HG02884 (cell line): ENCODE measurements around the gene DHH.

Experiments used
- ATAC-seq: cut with Tn5 transposase; IDR thresholded peaks from one replicate; pipeline ENCODE4 v1.9.1; 2021; ENCODE audit warnings: mild to moderate bottlenecking, moderate library complexity; ENCODE audit not compliant: unreplicated experiment

Gene DHH

DNA sequence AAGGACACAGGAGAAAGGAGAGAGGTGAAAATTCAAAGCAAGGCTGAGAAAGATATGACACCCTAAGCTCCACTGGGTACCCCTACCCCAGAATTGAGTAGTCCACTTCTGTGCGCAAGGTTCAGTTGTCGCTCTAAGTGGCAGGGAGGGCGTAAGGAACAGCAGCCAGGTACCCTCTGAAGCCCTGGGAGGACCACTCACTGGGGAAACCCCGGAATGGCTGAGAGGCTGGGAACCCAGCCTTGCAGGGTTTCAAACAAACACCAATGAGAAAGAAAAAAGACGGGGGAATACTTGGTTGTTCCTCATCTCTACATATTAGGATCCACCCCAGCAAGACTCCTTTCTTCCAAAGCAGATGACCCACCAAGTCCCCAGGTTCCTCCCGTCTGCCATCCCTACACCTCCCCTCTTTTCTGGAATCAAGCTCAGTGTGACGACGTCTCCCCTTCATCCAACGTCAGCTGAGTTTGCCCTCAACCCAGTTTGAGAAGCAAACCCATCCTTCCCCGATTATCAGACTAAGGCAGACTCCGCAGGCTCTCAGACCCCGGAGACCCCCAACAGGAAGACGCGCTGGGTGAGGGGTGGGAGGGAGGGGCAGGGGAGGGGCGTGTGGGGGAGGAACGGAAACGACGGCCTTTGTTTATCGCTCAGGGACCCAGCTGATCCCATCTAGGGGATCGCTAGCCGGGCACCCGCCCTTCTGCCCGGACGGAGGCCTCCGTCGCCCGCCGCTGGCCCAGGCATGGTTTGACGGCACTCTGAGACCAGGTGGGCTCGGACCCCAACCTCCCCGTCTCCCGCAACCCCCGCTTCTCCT, 15.3 kb upstream of the DHH start:
- no peak for ATAC-seq

DNA sequence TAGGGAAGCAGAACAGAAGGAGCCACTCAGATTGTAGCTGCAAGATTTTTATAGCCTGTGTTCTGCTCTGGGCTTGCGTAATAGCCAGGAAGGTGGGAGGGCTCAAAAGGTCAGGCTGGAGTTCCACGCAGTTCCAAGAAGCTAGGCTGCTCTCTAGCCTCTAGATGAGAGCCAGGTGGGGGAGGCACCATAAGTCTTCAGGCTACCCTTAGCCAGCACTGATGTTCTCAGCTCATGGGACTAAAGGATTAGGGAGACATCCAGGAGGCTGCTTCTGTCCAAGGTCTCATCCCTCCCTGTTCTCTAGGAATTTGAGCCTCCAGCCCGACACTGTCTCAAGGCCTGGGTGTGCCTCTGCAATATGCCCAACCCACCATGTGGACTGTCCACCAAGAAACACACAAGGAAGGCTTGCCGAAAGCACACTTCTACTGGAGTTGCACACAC, 14.4 kb upstream of the DHH start:
- no peak for ATAC-seq

DNA sequence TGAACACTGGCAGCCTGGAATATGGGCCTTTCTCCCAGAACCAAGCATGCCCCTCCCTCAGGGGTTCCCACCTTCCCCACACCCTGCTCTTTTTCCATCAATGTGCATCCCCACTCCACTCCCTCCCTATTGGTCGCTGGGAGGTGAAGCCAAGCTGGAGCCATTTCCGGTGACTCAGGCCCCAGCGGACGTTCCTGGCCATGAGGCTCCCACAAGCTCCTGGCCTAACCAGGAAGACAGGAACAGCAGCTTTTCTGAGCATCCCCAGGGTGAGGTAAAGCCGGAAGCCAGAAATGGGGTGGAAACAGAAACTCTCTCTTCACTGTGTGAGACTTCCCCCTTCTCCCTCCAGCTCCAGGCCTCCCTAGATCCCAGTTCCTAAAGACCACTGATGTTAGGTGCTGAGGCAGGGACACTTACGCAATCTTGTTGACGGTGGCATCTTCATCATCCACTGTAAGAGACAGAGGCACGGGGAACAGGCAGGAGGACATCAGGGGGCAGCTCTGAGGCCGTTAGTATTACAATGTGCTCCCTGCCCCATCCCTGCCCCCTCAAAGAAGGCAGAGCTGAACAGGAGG, 11.0 kb upstream of the DHH start:
- no peak for ATAC-seq

DNA sequence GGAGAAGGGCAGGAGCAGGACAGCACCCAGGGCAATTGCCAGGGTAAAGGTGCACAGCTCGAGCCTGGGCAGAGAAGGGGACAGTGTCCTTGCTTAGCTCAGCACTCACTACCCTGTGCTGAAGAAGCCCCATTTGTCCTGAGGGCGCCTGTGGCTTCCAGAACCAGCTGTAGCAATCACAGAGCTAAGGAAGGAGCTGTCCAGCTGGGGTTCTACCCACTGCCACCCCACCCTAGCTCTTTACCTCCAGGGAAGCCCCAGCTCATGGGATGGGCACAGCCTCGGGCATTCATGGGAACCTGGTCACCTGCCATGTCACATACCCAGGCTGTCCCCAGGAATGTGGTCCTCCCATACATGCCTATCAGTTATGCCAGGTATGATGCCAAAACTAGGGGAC, 10.2 kb upstream of the DHH start:
- no peak for ATAC-seq

DNA sequence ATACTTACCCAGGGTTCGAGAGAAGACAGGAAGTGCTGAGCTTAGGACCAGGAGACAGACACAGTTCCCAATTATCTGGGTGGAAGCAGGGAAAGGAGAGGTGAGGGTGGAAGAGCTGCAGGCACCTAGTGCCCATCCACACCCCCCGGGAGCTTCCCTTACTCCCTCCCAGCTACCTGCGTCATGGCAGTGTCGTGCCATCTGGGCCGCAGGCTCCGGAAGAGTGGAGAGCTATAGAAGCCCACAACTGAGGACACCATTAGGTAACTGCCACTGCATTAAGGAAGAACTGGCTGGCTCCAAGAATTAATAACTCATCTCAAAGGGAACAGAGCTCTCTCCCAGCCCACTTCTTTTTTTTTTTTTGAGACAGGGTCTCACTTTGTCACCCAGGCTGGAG, 5.8 kb upstream of the DHH start:
- no peak for ATAC-seq

DNA sequence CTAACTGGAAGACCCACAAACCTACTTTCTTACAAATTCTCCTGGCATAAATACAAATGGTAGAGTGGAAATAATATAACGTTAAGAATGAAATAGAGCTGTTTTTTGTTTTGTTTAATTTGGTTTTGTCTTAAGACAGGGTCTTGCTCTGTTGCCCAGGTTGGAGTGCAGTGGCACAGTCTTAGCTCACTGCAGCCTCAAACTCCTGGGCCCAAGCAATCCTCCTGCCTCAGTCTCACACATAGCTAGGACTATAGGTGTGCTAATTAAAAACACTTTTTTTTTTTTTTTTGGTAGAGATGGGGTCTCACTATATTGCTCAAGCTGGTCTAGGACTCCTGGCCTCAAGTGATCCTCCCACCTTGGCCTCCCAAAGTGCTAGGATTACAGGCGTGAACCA, 4.1 kb upstream of the DHH start:
- no peak for ATAC-seq

DNA sequence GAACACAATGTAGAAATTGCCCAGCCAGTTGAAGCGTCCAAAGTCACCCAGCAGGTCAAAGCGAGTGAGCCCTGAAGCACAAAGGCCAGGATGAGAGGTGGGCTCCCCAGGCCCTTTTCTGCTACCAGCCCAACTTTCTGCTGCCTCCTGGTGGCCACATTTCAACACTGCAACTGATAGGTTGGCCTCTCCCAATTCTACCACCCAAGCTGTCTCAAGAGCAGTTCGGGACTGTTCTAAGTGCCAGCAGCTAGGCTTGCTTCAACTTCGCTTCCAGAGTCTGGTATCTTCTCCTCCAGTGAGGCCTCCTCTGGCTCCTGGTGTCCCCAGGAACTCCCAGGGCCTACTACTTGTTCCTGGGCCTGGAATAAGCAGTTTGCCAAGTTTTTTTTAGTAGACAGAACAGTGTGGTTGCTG, 3.4 kb upstream of the DHH start:
- no peak for ATAC-seq

DNA sequence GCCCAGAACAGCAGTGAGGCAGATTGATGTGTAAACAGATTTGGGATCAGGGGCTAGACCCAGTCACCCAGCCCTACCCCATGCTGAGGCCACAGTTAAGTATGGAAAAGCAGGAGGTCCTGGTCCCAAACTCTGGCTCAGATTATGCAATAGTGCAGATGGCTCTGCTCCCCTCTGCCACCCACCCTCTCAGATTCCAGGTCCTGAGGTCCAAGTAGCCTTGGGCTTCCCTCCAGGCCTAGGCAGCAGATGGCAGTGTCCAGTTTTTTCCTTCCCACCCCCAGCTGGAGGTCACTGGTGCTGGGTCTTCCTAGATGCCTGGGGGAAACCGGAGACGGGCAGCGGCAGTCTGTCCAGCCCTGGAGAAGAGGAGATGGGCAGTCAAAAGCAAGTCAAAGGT, 2.8 kb upstream of the DHH start:
- no peak for ATAC-seq

DNA sequence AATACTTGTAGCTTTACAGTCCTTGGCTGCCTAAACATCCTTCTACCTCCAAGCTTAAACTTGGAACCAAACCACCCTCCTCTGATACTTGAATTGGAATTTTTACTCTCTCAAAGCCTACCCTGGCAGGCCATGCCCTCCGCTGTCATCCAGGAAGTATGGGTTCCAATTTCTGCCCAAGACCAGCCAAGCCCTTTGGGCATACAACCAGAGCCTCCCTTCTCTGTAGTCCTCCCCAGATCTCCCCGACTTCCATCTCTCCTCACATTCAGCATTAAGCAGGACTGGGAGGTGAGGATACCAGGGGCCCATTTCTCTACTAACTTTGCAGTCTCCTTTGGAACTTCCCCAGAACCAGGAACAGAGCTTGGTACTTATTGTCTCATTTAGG, 369 bp upstream of the DHH start:
- ATAC-seq = no peak

DNA sequence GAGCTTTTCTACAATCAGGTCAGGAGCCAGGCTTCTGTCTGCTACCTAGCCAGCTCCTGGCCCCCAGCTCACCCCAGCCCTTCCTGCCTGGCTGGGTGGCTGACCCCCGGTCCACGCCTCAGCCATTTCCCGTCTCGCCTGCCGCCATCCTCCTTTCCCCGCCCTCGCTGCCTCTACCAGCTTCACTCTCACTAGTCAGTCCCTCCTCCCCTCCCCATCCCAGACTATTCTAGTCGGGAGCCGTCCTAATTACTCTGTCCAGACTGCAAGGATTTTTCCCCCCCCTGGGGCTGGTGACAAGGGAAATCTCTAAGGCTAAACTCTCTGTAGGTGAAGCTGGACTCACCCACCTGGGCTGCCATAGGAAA, 825 bp downstream of the DHH start:
- ATAC-seq = no peak

DNA sequence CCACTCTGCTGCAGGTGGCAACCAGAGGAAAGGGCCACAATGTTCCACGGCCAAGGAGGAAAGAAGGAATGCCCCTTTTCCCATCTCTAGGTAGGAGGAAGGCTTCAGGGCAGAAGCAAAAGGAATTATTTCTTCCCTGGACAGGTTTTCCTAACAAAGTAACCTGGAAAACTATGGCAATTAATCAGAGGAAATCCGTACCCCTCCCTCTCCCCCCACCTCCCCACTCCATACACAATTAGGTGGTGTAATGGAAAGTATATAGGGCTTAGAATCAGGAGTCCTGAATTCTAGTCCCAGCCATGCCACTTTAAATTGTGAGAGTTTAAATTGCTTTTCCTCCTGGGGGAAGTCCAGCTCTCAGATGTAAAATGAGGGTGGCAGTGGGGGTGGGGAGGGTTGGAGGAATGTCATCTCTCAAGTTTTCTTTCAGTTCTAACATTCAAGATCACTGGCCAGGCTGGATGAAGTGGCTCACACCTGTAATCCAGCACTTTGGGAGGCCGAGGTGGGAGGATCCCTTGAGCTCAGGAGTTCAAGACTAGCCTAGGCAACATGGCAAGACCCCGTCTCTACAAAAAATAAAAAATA, 1.7 kb downstream of the DHH start:
- no peak for ATAC-seq

DNA sequence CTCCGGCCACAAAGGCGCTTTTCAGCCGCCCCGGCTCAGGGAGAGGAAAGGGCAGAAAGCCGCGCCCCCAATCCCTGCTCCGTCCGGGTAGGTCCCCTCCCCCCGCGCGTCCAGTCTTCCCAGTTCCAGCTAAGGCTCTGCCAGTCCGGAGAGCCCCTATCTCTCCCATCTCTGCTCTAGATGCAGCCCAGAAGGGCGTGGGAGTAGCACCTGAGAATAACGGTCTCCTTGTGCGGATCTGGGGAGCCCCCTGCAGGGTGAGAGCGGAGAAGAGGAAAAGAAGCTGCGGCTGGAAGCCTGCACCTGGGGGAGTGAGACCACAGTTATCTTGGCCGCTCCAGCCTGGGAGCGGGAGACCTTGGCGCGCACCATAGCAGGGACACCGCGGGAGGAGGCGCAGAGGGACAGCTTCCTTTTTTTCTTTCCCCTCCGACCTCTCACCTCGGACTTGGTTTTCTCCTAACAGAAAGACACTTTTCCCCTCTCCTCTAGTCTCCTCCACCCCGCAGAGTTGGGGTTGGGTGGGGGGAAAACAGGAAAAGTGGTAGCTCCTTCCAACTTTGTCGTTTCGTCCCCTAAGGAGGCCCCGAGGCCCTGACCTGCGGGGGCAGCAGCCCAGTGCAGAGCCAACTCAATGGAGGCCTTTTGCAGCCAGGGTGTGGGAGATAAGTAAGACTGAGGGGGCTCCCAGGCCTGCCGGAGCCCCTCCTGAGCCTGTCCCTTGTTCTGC, 2.4 kb downstream of the DHH start:
- ATAC-seq = no peak

DNA sequence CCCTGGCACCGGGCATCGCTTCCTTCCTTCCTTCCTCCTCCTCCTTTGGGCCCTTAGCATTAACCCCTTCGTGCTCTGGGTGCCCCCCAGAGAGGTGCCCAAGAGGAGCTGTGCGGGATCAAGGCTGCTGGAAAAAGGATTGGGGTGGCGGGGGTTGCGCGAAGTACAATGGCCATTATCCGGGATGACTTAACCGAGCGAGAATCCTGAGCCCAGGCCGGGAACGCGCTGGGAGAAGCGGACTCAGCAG, 2.8 kb downstream of the DHH start:
- ATAC-seq = no peak

DNA sequence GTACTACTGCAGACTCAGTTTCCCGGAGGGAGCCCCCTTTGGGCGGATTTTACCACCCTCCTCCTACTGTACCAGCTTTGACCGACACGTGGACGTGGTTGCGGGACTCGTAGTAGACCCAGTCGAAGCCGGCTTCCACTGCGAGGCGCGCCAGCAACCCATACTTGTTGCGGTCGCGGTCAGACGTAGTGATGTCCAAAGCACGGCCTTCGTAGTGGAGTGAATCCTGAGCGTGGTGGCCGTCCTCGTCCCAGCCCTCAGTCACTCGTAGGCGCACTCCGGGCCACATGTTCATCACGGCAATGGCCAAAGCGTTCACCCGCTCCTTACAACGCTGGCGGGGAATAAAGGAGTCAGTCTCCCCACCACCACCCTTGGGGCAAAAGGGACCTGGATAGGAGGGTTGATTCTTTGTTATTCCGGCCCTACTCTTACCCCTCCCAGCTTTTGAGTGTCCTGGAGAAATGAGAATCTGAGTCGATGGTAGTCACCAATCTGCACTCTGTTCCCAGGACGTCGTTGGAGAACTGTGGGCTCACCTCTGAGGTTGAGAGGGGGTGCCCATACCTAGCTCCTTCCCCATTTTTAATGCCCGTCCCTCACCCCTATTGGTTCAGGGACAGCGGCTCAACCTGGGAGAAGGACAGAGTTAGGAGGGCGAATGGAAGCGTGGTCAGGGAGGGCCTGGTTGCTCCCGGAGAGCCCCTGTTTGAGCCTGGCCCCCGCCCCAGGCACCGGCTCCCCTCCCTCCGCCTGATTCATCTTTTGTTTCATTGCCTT, 3.4 kb downstream of the DHH start:
- no peak for ATAC-seq

DNA sequence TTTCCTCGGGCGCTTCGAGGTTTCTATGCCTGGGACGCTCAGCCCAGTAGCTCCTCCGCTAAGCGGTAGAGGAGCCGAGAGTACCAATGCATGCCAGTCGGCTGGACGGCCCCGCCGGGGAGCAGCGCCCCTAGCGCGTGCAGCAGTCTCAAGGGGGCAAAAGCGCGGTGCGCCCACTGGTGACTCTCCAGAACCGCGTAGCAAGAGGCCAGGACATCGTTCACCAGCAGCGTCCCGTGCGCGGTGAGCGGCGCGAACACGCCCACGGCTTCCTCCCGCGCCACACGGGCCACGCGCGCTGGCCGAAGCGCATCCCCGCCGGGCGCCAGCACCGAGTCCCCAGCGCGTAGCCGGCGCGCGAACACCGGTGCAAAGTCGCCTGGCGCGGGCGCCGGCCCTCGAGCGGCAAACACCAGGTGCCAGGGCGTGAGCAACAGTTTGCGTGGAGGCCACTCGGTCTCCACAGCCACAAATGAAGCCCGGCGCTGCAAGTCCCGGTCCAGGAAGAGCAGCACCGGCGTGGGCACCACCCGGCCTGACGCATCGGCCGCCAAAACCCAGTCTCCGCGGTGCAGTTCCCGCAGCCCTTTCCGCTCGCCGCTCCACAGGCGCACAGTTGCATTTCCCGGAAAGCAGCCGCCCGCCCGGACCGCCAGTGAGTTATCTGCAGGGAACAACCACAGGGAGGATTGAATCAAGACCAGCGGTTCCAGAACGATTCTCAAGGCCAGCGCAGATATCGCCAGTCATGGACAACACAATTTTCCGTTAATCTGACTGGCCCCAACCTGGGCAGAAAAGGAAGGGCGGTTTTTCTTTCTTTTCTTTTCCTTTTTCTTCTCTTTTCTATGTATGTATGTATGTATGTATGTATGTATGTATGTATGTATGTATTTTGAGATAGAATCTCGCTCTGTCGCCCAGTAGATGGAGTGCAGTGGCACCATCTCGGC, 4.5 kb downstream of the DHH start:
- no peak for ATAC-seq

DNA sequence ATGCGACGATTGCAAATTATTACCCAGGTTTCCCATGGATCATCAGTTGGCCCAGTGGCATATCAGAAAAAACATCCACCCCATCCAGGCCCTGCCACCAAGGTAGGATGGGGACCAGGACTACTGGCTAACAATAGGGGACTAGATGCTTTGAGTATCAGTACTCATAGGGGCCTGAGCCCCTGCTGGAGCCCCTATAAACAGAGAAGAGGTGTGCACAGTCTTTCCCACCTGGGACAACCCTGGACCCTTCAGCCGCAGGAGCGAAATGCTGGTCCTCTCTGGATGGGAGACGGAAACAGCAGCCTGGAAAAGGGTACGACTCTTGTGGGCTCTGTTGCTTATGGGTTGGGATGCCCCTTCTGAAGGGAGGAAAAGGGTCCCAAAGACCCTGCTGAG, 5.7 kb downstream of the DHH start:
- no peak for ATAC-seq

DNA sequence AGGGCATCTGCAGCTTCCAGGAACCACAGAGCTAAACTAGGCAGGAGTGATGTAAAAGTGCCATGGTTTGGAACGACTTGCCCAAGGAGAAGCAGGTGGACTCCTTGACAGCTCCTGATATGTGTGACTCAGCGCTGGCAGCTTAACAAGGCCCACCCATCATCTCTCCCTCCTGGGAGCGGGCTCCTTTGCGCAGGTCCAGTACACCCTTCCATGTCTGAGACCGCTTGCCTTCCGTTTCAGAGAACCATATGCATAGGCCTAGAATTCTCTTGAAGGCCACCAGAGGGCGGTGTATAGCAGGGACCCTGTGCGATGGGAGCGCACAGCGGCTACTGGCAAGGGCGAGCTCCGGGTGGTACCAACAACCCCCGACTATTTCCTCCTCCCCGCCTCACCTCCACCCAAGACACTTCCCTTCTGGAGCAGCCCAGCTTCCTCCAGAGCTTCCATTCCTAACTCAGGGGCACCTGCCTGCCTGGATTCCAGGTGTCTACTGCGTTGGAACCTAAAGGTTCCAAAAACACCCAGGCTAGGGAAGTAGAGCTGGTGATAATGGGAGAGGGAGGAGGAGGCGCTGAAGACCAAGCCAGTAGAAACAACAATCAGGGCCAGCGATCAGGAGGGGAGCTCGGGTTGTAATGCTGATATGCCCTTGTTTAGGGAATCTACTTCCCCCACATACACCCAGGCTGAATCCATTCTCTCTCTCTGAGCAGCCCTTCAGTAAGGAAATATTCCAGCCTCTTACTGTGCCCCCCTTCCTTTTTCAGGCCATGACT, 6.3 kb downstream of the DHH start:
- peak; percentile 63 for ATAC-seq

DNA sequence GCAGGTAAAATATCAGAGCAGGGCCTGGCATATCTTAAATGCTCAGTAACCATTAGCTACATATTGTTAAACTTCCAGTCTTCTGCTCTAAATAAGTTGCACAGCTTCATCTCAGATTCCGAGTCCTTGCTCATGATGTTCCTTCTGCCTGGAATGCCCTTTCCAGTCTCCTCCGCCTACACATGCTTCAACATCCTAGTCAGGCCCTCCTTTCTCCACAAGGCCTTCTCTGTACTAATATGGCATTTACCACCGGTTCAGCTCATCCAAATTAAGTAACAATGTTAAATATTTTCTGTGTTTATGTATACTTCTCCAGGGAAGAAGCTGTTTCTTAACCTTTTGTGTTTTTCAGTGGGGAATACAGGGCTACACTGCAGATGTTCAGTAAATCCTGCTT, 8.5 kb downstream of the DHH start:
- no peak for ATAC-seq

DNA sequence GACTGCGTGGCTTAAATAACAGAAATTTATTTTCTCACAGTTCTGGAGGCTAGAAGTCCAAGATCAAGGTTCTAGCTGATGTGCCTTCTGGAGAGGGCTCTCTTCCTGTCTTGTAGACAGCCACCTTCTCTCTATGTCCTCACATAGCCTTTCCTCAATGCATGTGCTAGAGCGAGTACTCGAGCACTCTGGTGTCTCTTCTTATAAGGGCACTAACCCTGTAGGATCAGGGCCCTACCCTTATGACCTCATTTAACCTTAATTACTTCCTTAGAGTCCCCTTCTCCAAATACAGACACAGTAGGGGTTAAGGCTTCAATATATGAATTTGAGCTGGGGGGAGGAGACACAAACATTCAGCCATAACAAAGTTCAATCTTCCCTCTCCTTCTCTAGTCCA, 10.2 kb downstream of the DHH start:
- no peak for ATAC-seq
